WI38 (cell line): ENCODE data around the gene RAD51AP1.

Experiments
- H3K4me3 ChIP-seq: 2 replicates; pipeline ENCODE4 v1.5.1; 2011; ENCODE audit warnings: low read depth, mild to moderate bottlenecking, control low read depth, low read length
- TF ChIP-seq, protein P1 (sequence below): IDR thresholded peaks from 2 replicates; pipeline ENCODE4 v1.5.1; 2012; ENCODE audit warnings: low read depth, mild to moderate bottlenecking, control low read depth, low read length

RAD51AP1 gene

DNA sequence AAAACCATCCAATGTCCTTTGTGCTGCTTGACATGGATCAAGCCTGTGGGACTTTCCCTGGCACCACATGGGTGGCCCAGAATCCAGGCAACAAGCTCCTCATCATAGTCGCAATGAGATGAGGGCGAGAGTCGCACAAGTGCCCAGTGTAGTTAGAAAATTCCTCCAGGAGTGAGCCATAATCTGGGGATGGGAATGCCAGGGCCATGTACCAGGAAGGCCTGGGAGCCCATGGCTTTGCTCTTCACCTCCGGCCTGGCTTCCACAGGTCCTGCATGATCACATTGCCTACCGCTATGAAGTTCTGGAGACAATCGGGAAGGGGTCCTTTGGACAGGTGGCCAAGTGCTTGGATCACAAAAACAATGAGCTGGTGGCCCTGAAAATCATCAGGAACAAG is 57.2 kb downstream of the RAD51AP1 start:
- TF ChIP-seq, protein P1, sequence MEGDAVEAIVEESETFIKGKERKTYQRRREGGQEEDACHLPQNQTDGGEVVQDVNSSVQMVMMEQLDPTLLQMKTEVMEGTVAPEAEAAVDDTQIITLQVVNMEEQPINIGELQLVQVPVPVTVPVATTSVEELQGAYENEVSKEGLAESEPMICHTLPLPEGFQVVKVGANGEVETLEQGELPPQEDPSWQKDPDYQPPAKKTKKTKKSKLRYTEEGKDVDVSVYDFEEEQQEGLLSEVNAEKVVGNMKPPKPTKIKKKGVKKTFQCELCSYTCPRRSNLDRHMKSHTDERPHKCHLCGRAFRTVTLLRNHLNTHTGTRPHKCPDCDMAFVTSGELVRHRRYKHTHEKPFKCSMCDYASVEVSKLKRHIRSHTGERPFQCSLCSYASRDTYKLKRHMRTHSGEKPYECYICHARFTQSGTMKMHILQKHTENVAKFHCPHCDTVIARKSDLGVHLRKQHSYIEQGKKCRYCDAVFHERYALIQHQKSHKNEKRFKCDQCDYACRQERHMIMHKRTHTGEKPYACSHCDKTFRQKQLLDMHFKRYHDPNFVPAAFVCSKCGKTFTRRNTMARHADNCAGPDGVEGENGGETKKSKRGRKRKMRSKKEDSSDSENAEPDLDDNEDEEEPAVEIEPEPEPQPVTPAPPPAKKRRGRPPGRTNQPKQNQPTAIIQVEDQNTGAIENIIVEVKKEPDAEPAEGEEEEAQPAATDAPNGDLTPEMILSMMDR: no peak
- no peak overlapping the region for H3K4me3 ChIP-seq

DNA sequence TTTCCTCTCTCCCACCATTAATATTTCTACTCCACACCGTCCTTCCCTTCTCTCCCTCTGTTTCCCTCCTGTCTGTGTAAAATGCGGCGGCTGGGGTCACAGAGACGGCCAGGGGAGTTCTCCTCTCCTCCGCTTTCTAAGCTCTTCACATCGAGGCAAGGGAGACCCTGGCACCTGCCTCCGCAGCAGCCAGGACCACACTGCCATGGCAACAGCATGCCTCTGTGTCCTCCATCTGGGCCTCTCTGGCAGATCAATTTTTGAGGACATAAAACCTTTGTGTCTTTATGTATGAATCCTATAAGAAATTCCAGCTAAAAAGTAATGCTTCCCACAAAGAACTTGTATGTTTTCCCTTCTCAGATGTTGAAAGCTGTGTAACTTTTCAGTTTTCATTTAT is 64.7 kb downstream of the RAD51AP1 start:
- no peak overlapping the region for H3K4me3 ChIP-seq
- TF ChIP-seq, protein P1: no peak

DNA sequence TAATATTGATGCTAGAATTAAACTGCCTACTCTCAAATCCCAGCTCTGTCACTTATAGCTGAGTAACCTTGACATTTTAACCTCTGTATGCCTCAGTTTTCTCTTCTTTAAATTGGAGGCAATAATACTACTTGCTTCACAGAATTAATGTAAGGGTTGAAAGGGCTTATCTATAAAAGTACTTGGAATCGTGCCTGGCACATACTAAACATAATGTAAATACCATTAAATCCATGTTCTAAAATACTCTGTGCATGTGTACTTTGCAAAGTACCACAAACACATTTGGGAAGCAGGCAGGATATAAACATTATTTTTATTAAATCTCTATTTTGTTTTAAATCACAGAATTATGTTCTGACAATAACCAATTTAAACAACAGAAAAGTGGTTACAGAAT is 65.3 kb downstream of the RAD51AP1 start:
- TF ChIP-seq, protein P1: no peak
- no peak overlapping the region for H3K4me3 ChIP-seq

DNA sequence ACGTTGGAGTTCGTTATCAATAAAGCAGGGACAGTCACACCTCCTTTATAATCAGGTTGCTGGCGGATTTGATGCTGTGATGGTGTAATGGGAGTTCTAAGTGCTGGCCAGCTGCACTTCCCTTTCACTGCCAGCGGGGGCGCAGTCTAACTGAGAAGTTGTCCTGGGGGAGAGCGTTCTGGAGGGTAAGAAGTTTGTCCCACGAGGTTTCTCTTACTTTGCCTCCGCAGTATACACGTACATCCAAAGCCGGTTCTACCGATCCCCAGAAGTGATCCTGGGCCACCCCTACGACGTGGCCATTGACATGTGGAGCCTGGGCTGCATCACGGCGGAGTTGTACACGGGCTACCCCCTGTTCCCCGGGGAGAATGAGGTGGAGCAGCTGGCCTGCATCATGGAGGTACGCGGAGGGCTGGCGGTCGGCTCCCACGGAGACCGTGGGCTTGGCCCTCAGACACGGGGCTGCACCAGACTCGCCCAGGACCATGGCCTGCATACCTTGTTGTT is 66.0 kb downstream of the RAD51AP1 start:
- TF ChIP-seq, protein P1: peak; percentile 100
- H3K4me3 ChIP-seq: peak overlapping the region; percentile 91

DNA sequence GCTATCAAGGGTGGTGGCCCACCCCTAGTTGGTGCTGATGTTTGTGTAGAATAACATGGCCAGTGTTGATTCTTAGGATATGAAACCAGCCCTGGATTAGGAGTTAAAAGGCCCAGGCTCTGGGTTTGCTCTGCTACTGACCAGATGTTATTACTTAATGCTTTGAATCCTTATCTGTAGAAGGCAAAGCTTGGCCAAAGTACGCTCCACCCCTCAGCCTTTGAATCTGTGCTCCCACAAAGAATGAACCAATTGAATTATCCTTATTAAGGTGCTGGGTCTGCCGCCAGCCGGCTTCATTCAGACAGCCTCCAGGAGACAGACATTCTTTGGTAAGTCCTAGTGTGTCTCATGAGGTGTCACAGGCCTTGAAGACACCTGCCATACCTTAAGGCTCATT is 68.4 kb downstream of the RAD51AP1 start:
- TF ChIP-seq, protein P1: no peak

DNA sequence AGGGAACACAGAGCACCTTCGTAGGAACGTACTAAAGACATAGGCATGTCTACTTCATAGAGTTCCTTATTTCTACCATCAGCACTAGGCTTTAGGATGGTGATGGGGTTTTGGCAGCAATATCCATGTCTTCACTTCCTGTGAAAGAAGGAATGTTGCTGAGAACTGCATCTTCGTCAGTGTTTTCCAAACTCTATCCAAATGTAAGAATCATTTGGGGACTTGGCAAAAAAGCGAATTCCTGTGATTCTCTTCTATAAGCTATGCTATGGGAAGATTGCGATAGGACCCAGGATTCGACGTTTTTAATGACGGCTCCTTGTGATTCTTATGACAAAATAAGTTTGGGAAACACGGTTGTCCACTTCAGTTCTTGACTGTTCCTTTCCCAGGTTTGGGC is 70.4 kb downstream of the RAD51AP1 start:
- no peak overlapping the region for H3K4me3 ChIP-seq
- TF ChIP-seq, protein P1: no peak

More for the DNA sequence above, 68.4 kb downstream of the RAD51AP1 start:
- no peak overlapping the region for H3K4me3 ChIP-seq
